H1 (cell line): ENCODE data around the gene SLC4A11. TPM values are rescaled to one million over a fixed set of nuclear protein-coding genes. Genes with fewer than 3 reads are reported as not detected.

ENCODE experiments used
- CTCF ChIA-PET: fragments of 300-600 bp; sonication (Branson Sonifier 250); formaldehyde crosslinking; loops from one replicate; lab custom pipeline; 2021; ENCODE audit not compliant: partially characterized antibody; lab: Charles Lee
- POLR2A ChIA-PET: fragments of 300-600 bp; sonication (Branson Sonifier 250); formaldehyde crosslinking; loops from one replicate; lab custom pipeline; 2021; ENCODE audit warnings: inconsistent platforms; ENCODE audit not compliant: partially characterized antibody; lab: Charles Lee
- DNase-seq, 2 experiments: peaks; one replicate each; pipeline versions ENCODE4 v3.0.0 to v3.0.0-alpha.2; 2010 to 2022; ENCODE audit warnings: low spot score in 2 of 2, low read depth in 1 of 2, mixed read lengths in 1 of 2
- FAIRE-seq: peaks from 2 replicates; lab custom pipeline; 2011; peaks lifted over from hg19 to GRCh38; lab: Jason Lieb, UNC
- H2AFZ ChIP-seq: 2 replicates; pipeline ENCODE4 v1.8.1; 2012; ENCODE audit warnings: low read length, inconsistent platforms
- H2AK5ac ChIP-seq: 2 replicates; pipeline ENCODE4 v1.6.1; 2013; ENCODE audit warnings: low read depth, low read length
- H2BK120ac ChIP-seq: replicated peaks from 2 replicates; pipeline ENCODE3; 2013; ENCODE audit warnings: low read depth, low read length, inconsistent platforms
- H2BK12ac ChIP-seq: 2 replicates; pipeline ENCODE4 v1.6.1; 2013; ENCODE audit warnings: low read depth, low read length
- H2BK15ac ChIP-seq: 2 replicates; pipeline ENCODE4 v1.6.1; 2013; ENCODE audit warnings: low read length
- H2BK20ac ChIP-seq: 2 replicates; pipeline ENCODE4 v1.6.1; 2013; ENCODE audit warnings: low read length
- H2BK5ac ChIP-seq: 2 replicates; pipeline ENCODE4 v1.6.1; 2013; ENCODE audit warnings: low read depth, low read length
- H3K14ac ChIP-seq: 2 replicates; pipeline ENCODE4 v1.6.1; 2013; ENCODE audit warnings: inconsistent platforms; ENCODE audit not compliant: insufficient read length
- H3K18ac ChIP-seq: 2 replicates; pipeline ENCODE4 v1.6.1; 2013; ENCODE audit warnings: low read length; ENCODE audit errors: extremely low read depth
- H3K23ac ChIP-seq: 2 replicates; pipeline ENCODE4 v1.6.1; 2013; ENCODE audit warnings: inconsistent platforms; ENCODE audit not compliant: insufficient read length
- H3K23me2 ChIP-seq: 2 replicates; pipeline ENCODE4 v1.6.1; 2013; ENCODE audit warnings: low read depth, low read length
- H3K27ac ChIP-seq: 2 replicates; pipeline ENCODE4 v1.6.1; 2011; ENCODE audit warnings: low read depth, low read length, inconsistent platforms
- H3K27me3 ChIP-seq, 4 experiments: replicated peaks in 1 of 4; 1 replicate in 1 of 4; 2 replicates in 3 of 4; pipeline versions ENCODE4 v1.6.1 to v1.8.1; 2011 to 2013; ENCODE audit warnings: low read length in 3 of 4, mild to moderate bottlenecking in 3 of 4, inconsistent platforms in 2 of 4, mixed read lengths in 2 of 4, moderate library complexity in 1 of 4; ENCODE audit not compliant: control insufficient read depth in 3 of 4, insufficient read depth in 3 of 4; ENCODE audit errors: extremely low read depth in 1 of 4
- H3K36me3 ChIP-seq, 4 experiments: 2 replicates each; pipeline versions ENCODE4 v1.6.1 to v1.8.1; 2011 to 2013; ENCODE audit warnings: mild to moderate bottlenecking in 4 of 4, low read length in 3 of 4, moderate library complexity in 2 of 4, control low read depth in 1 of 4, inconsistent platforms in 1 of 4; ENCODE audit not compliant: insufficient read depth in 4 of 4, control insufficient read depth in 2 of 4
- H3K4ac ChIP-seq: replicated peaks from 2 replicates; pipeline ENCODE3; 2013; ENCODE audit warnings: low read length, low read depth, mixed read lengths, inconsistent platforms; ENCODE audit not compliant: insufficient read length
- H3K4me1 ChIP-seq, 4 experiments: replicated peaks in 1 of 4; 1 replicate in 1 of 4; 2 replicates in 3 of 4; pipeline versions ENCODE4 v1.6.1 to v1.8.1; 2011 to 2013; ENCODE audit warnings: low read length in 3 of 4, inconsistent platforms in 2 of 4, mixed read lengths in 1 of 4; ENCODE audit not compliant: insufficient read depth in 4 of 4, control insufficient read depth in 3 of 4
- H3K4me2 ChIP-seq, 2 experiments: 2 replicates each; pipeline versions ENCODE4 v1.6.1 to v1.8.1; 2011 to 2013; ENCODE audit warnings: low read depth in 2 of 2, low read length in 2 of 2, control low read depth in 1 of 2, inconsistent platforms in 1 of 2, mild to moderate bottlenecking in 1 of 2; ENCODE audit not compliant: insufficient read depth in 1 of 2
- H3K4me3 ChIP-seq, 4 experiments: fragments of 200-600, 300-600 bp in 1 of 4; sonication (generic), shearing (Covaris generic), sonication (Bioruptor Twin) in 1 of 4; 2 replicates each; pipeline versions ENCODE4 v1.5.1 to v1.8.1; 2011 to 2016; ENCODE audit warnings: low read length in 4 of 4, low read depth in 3 of 4, control low read depth in 2 of 4, inconsistent platforms in 2 of 4, mild to moderate bottlenecking in 2 of 4, mixed read lengths in 1 of 4, moderate library complexity in 1 of 4; ENCODE audit not compliant: insufficient read depth in 2 of 4; ENCODE audit errors: extremely low read depth in 1 of 4
- H3K56ac ChIP-seq: replicated peaks from 2 replicates; pipeline ENCODE3; 2013; ENCODE audit warnings: low read depth, mild to moderate bottlenecking, mixed read lengths, low read length, inconsistent platforms; ENCODE audit not compliant: insufficient read length
- H3K79me1 ChIP-seq: 2 replicates; pipeline ENCODE4 v1.6.1; 2013; ENCODE audit warnings: low read depth, low read length, control low read depth
- H3K79me2 ChIP-seq, 2 experiments: 2 replicates each; pipeline versions ENCODE4 v1.6.1 to v1.8.1; 2012 to 2013; ENCODE audit warnings: low read length in 2 of 2, mild to moderate bottlenecking in 2 of 2, inconsistent platforms in 1 of 2; ENCODE audit not compliant: insufficient read depth in 2 of 2, control insufficient read depth in 1 of 2
- H3K9ac ChIP-seq, 4 experiments: replicated peaks in 1 of 4; 1 replicate in 1 of 4; 2 replicates in 3 of 4; pipeline versions ENCODE4 v1.6.1 to v1.8.1; 2011 to 2013; ENCODE audit warnings: low read depth in 3 of 4, low read length in 3 of 4, control low read depth in 2 of 4, mild to moderate bottlenecking in 2 of 4, moderate library complexity in 2 of 4, inconsistent platforms in 1 of 4; ENCODE audit errors: extremely low read depth in 1 of 4
- H3K9me3 ChIP-seq, 2 experiments: 2 replicates each; pipeline versions ENCODE4 v1.6.1 to v1.8.1; 2012 to 2013; ENCODE audit warnings: mild to moderate bottlenecking in 2 of 2, moderate library complexity in 2 of 2, control low read depth in 1 of 2, inconsistent platforms in 1 of 2, low read depth in 1 of 2, low read length in 1 of 2, mixed read lengths in 1 of 2; ENCODE audit not compliant: insufficient read depth in 2 of 2
- H4K20me1 ChIP-seq, 2 experiments: replicated peaks in 1 of 2; 2 replicates each; pipeline versions ENCODE3 to v1.8.1; 2011 to 2013; ENCODE audit warnings: inconsistent platforms in 2 of 2, low read length in 2 of 2, mild to moderate bottlenecking in 1 of 2; ENCODE audit not compliant: insufficient read depth in 2 of 2, control insufficient read depth in 1 of 2
- H4K5ac ChIP-seq: 2 replicates; pipeline ENCODE4 v1.6.1; 2013; ENCODE audit warnings: low read length, low read depth, mixed read lengths, inconsistent platforms; ENCODE audit not compliant: insufficient read length
- H4K8ac ChIP-seq: 2 replicates; pipeline ENCODE4 v1.8.0; 2013; ENCODE audit warnings: mild to moderate bottlenecking, moderate library complexity, low read length, inconsistent platforms; ENCODE audit not compliant: insufficient read depth; ENCODE audit errors: extremely low read depth
- H4K91ac ChIP-seq: replicated peaks from 2 replicates; pipeline ENCODE3; 2013; ENCODE audit warnings: low read length, mixed read lengths, inconsistent platforms; ENCODE audit not compliant: insufficient read length
- ATF2 ChIP-seq: IDR thresholded peaks from 2 replicates; pipeline ENCODE4 v1.6.1; 2012; ENCODE audit warnings: low read length, inconsistent platforms
- SIN3A ChIP-seq, 2 experiments: IDR thresholded peaks in 1 of 2; conservative IDR thresholded peaks in 1 of 2; 2 replicates each; pipeline ENCODE4 v1.6.1; 2011 to 2012; ENCODE audit warnings: low read length in 2 of 2, improper control_type of control experiment in 1 of 2, low read depth in 1 of 2, mild to moderate bottlenecking in 1 of 2
- WGBS, 2 experiments: shearing (Covaris generic) in 1 of 2; methylation state at CpG; one replicate each; pipeline versions ENCODE4 v1.1.6 to v1.1.7; 2013 to 2015; ENCODE audit warnings: low lambda C conversion rate in 2 of 2, mixed read lengths in 2 of 2, inconsistent platforms in 1 of 2, low coverage in 1 of 2, missing lambda C conversion rate in 1 of 2; ENCODE audit not compliant: insufficient replicate concordance in 2 of 2, insufficient coverage in 1 of 2, insufficient read length in 1 of 2; ENCODE audit errors: extremely low coverage in 1 of 2, missing lambda C conversion rate in 1 of 2; 5-methylcytosine and 5-hydroxymethylcytosine counted together
- polyA plus RNA-seq, 7 experiments: library from polyadenylated mRNA; depleted of rRNA in 3 of 7; stranded (reverse) in 5 of 7; unstranded in 2 of 7; fragments of >200 nt in 5 of 7; fragments of 200-250 nt in 2 of 7; gene quantifications; 1 replicate in 5 of 7; 2 replicates in 1 of 7; 4 replicates in 1 of 7; pipeline versions ENCODE4 v1.2.1 to v1.2.3, GENCODE V29; 2011 to 2013; ENCODE audit warnings: missing spikeins in 2 of 7, mixed read lengths in 2 of 7
- total RNA-seq: library from RNA; stranded (reverse); fragmentation: NEBNext Ultra II Directional; extraction: Animal tissue kit (Norgen Biotek cat#: 25700); gene quantifications from 2 replicates; pipeline ENCODE4 v1.2.1, GENCODE V29; 2021

The SLC4A11 gene
- total and polyA plus RNA-seq, 2 of the 8 experiments (the other 6 are each of a cell fraction or from before 2014, with no cell fraction given), result 11.9 to 32.3 TPM

GRCh38 chr20:3283222-3283820 is 44.3 kb upstream of the SLC4A11 start:
- TF ChIP-seq SIN3A (conservative IDR thresholded peaks at IDR 0.05 in 1 of 2, IDR thresholded peaks at IDR 0.05 in 1 of 2; ENCODE audit: low read depth in 1 of 2, low read length in 2 of 2) (no peak), ATF2 (no peak)
- 88% methylated on average over 7 of the region's 7 CpGs; no CpG with 5 or more reads in 1 of the 2 experiments for WGBS, 2 experiments
- no peaks in the 10 kb centered on the region for H3K23me2 ChIP-seq
- H3K14ac ChIP-seq, result no peak overlapping the region
- FAIRE-seq (peak; percentile 24), DNase-seq (no peak)
- no peak overlapping the region for H3K18ac ChIP-seq
- H2AFZ ChIP-seq, result no peak overlapping the region
- H3K56ac ChIP-seq, result no peak overlapping the region
- no peak overlapping the region for H2BK120ac ChIP-seq
- no peak overlapping the region for H3K4me2 ChIP-seq
- H2AK5ac ChIP-seq, result no peak overlapping the region
- no peak overlapping the region for H4K8ac ChIP-seq
- H3K27me3 ChIP-seq, result no peaks in the 10 kb centered on the region
- H3K27ac ChIP-seq, result no peak overlapping the region
- H3K79me1 ChIP-seq, result no peaks in the 10 kb centered on the region
- H3K79me2 ChIP-seq, result no peaks in the 10 kb centered on the region
- no peak overlapping the region for H3K9ac ChIP-seq
- H3K4me3 ChIP-seq, result no peak overlapping the region
- POLR2A ChIA-PET, result no interaction called here
- H3K9me3 ChIP-seq, result no peaks in the 10 kb centered on the region
- H2BK5ac ChIP-seq, result no peak overlapping the region
- peaks cover 0 to 8% (median 5%) of the 10 kb centered on the region in 4 experiments; a peak in 1 of 7 replicates for H3K4me1 ChIP-seq
- no peak overlapping the region for H2BK20ac ChIP-seq
- no peaks in the 10 kb centered on the region for H3K36me3 ChIP-seq
- H4K5ac ChIP-seq, result no peak overlapping the region
- no peak overlapping the region for H3K4ac ChIP-seq
- H4K91ac ChIP-seq, result no peak overlapping the region
- H4K20me1 ChIP-seq, result no peaks in the 10 kb centered on the region
- CTCF ChIA-PET, result interaction anchor here (1.4 to 2.3 kb wide), 4 partner anchors 23 to 147 kb away, joined by 4 to 14 read pairs (median 6); no protein-coding TSS in a partner anchor
- peak overlapping the region; percentile 12; the same call in 1 of the 2 replicates for H2BK12ac ChIP-seq
- H2BK15ac ChIP-seq, result 0 out of 2 replicates have a peak overlapping the region, but pooled peaks have one; percentile 63
- no peak overlapping the region for H3K23ac ChIP-seq
